T follicular helper cell (primary cell): ENCODE data around the gene ATP6V1B1.
"Not testable (repeated sequence)": the region's sequence is repeated elsewhere in the genome, so short reads cannot be mapped to it uniquely, and the experiment has no call there.

Experiments
- DNase-seq: peaks from one replicate; pipeline ENCODE4 v3.0.0-alpha.2; 2020; ENCODE audit warnings: low read depth

ATP6V1B1 gene

DNA sequence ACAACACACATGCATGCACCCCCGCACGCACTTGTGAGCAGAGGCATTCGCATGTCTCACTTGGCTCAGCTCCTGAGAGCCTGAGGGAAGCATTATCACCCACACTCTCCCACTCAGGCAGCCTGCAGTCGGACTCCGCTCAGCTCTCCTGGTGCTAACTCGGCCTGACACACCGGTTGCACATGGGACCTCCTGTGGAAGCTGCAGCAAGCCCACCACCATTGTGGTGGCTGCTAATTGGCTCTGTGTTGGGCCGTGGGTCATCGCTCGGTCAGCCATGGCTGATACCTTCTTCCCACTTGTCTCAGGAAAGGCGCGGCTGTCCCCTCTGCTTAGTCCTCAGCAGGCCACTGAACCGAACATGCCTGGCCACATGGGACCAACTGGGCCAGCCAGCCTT is 72.6 kb downstream of the ATP6V1B1 start:
- DNase-seq: no peak

- not testable (repeated sequence) for DNase-seq
Observed at GRCh38 chr2:71011786-71012185, 76.1 kb downstream of the ATP6V1B1 start.
